HepG2 (cell line): Measurements from ENCODE around the gene CTDP1. TPM values are rescaled to one million over a fixed set of nuclear protein-coding genes. Genes with fewer than 3 reads are reported as not detected.

Experiments
- HOXA3 ChIP-seq: sonication (generic); formaldehyde crosslinking; IDR thresholded peaks from 2 replicates; pipeline ENCODE4 v1.5.0; 2020; ENCODE audit warnings: missing genetic modification reagents
- JUNB ChIP-seq: sonication (generic); formaldehyde crosslinking; IDR thresholded peaks from 2 replicates; pipeline ENCODE4 v1.8.0; 2022; ENCODE audit warnings: missing genetic modification reagents, mild to moderate bottlenecking, borderline replicate concordance
- JUND ChIP-seq: sonication (generic); formaldehyde crosslinking; IDR thresholded peaks from 2 replicates; pipeline ENCODE4 v1.8.0; 2022; ENCODE audit warnings: mild to moderate bottlenecking, missing genetic modification reagents
- MIER3 ChIP-seq: IDR thresholded peaks from 2 replicates; pipeline ENCODE4 v1.6.1; 2016; ENCODE audit warnings: missing compliant biosample characterization, borderline replicate concordance
- NR0B2 ChIP-seq: sonication (generic); formaldehyde crosslinking; IDR thresholded peaks from 2 replicates; pipeline ENCODE4 v1.4.0; 2020; ENCODE audit warnings: mild to moderate bottlenecking, missing genetic modification reagents
- ONECUT2 ChIP-seq: sonication (generic); formaldehyde crosslinking; IDR thresholded peaks from 2 replicates; pipeline ENCODE4 v1.4.0; 2020; ENCODE audit warnings: missing genetic modification reagents
- PAWR ChIP-seq: sonication (generic); formaldehyde crosslinking; IDR thresholded peaks from 2 replicates; pipeline ENCODE4 v1.4.0; 2020; ENCODE audit warnings: missing genetic modification reagents, mild to moderate bottlenecking, borderline replicate concordance
- RFX3 ChIP-seq: IDR thresholded peaks from 2 replicates; pipeline ENCODE4 v1.6.1; 2016; ENCODE audit warnings: missing biosample characterization, missing genetic modification reagents
- SKIL ChIP-seq: sonication (generic); formaldehyde crosslinking; IDR thresholded peaks from 2 replicates; pipeline ENCODE4 v1.8.0; 2022; ENCODE audit warnings: missing genetic modification reagents, mild to moderate bottlenecking, moderate library complexity, borderline replicate concordance
- SP5 ChIP-seq: IDR thresholded peaks from 2 replicates; pipeline ENCODE4 v1.6.1; 2016; ENCODE audit warnings: low read depth, borderline replicate concordance
- TAF1 ChIP-seq: sonication (generic); formaldehyde crosslinking; IDR thresholded peaks from 2 replicates; pipeline ENCODE4 v1.4.0; 2020; ENCODE audit warnings: missing genetic modification reagents
- TEAD2 ChIP-seq: sonication (generic); formaldehyde crosslinking; IDR thresholded peaks from 2 replicates; pipeline ENCODE4 v1.9.0; 2021; ENCODE audit warnings: missing genetic modification reagents
- TEAD3 ChIP-seq: optimal IDR thresholded peaks from 2 replicates; pipeline ENCODE3; 2016; ENCODE audit warnings: borderline replicate concordance
- TEF ChIP-seq: sonication (generic); formaldehyde crosslinking; IDR thresholded peaks from 2 replicates; pipeline ENCODE4 v1.5.0; 2020; ENCODE audit warnings: missing genetic modification reagents
- THAP9 ChIP-seq: sonication (generic); formaldehyde crosslinking; IDR thresholded peaks from 2 replicates; pipeline ENCODE4; 2020; ENCODE audit warnings: missing genetic modification reagents, mild to moderate bottlenecking, borderline replicate concordance
- TMF1 ChIP-seq: sonication (generic); formaldehyde crosslinking; IDR thresholded peaks from 2 replicates; pipeline ENCODE4 v1.8.1; 2022; ENCODE audit warnings: low read depth, missing genetic modification reagents
- ZBTB49 ChIP-seq: sonication (generic); formaldehyde crosslinking; IDR thresholded peaks from 2 replicates; pipeline ENCODE4 v1.4.0; 2020; ENCODE audit warnings: missing genetic modification reagents, borderline replicate concordance
- ZKSCAN1 ChIP-seq: fragments of 150-350 bp; IDR thresholded peaks from 2 replicates; pipeline ENCODE4 v1.6.1; 2014; ENCODE audit warnings: low read length
- ZNF10 ChIP-seq: sonication (generic); formaldehyde crosslinking; IDR thresholded peaks from 2 replicates; pipeline ENCODE4 v1.4.0; 2020; ENCODE audit warnings: mild to moderate bottlenecking, low read depth, missing genetic modification reagents, borderline replicate concordance
- ZNF776 ChIP-seq: sonication (generic); formaldehyde crosslinking; IDR thresholded peaks from 2 replicates; pipeline ENCODE4 v1.4.0; 2020; ENCODE audit warnings: mild to moderate bottlenecking, missing genetic modification reagents
- ZSCAN25 ChIP-seq: sonication (generic); formaldehyde crosslinking; IDR thresholded peaks from 2 replicates; pipeline ENCODE4 v1.8.0; 2022; ENCODE audit warnings: mild to moderate bottlenecking, missing genetic modification reagents
- polyA plus RNA-seq, 8 experiments: library from polyadenylated mRNA; depleted of rRNA in 3 of 8; stranded (reverse) in 7 of 8; unstranded in 1 of 8; fragments of >200 nt; fragmentation: Illumina TruSeq in 4 of 8; extraction: Trizol in 4 of 8; gene quantifications; 2 replicates each; pipeline versions ENCODE4 v1.2.1 to v1.2.3, GENCODE V29; 2011 to 2016; ENCODE audit warnings: low read depth in 4 of 8, missing spikeins in 1 of 8, mixed read lengths in 1 of 8; ENCODE audit not compliant: insufficient read depth in 1 of 8
- total RNA-seq, 5 experiments: library from RNA; depleted of rRNA; stranded (reverse); fragments of >200 nt; fragmentation: Illumina TruSeq; extraction: Trizol; gene quantifications; 2 replicates each; pipeline ENCODE4 v1.2.3, GENCODE V29; 2016; ENCODE audit warnings: low read depth in 1 of 5

Gene CTDP1
- total and polyA plus RNA-seq, 2 of the 13 experiments (the other 11 are each of a cell fraction or from before 2014, with no cell fraction given), result 6.9 to 11.0 TPM

- TF ChIP-seq THAP9 (peak; percentile 81; the same call in 1 of the 2 replicates), ZNF776 (CRISPR knock-in tag) (no peak; the same call in none of the 2 replicates), MIER3 (CRISPR knock-in tag) (peak; percentile 86; the same call in 1 of the 2 replicates), NR0B2 (peak; percentile 64; the same call in 1 of the 2 replicates), ZBTB49 (no peak), ZKSCAN1 (no peak), SKIL (CRISPR knock-in tag) (peak; percentile 83), TMF1 (CRISPR knock-in tag) (no peak), SP5 (CRISPR knock-in tag) (peak; percentile 87), ZSCAN25 (CRISPR knock-in tag) (peak; percentile 73; the same call in 1 of the 2 replicates), HOXA3 (peak; percentile 91), TEF (no peak), JUND (CRISPR knock-in tag) (peak; percentile 65; the same call in 1 of the 2 replicates), ZNF10 (CRISPR knock-in tag) (no peak), JUNB (CRISPR knock-in tag) (peak; percentile 28; the same call in 1 of the 2 replicates), PAWR (CRISPR knock-in tag) (no peak), TEAD3 (peak; percentile 86), TAF1 (CRISPR knock-in tag) (peak; percentile 84), ONECUT2 (CRISPR knock-in tag) (no peak), RFX3 (CRISPR knock-in tag) (no peak), TEAD2 (CRISPR knock-in tag) (no peak)
Measured at GRCh38 chr18:79678665-79679551, 695 bp upstream of the CTDP1 start (continued).
